Measurements from ENCODE around the gene ART3. TPM values are rescaled to one million over a fixed set of nuclear protein-coding genes. Genes with fewer than 3 reads are reported as not detected.
"Not testable (repeated sequence)": the region's sequence is repeated elsewhere in the genome, so short reads cannot be mapped to it uniquely, and the experiment has no call there.

ART3 gene, protein sequence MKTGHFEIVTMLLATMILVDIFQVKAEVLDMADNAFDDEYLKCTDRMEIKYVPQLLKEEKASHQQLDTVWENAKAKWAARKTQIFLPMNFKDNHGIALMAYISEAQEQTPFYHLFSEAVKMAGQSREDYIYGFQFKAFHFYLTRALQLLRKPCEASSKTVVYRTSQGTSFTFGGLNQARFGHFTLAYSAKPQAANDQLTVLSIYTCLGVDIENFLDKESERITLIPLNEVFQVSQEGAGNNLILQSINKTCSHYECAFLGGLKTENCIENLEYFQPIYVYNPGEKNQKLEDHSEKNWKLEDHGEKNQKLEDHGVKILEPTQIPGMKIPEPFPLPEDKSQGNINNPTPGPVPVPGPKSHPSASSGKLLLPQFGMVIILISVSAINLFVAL
- under 1 TPM; 0.29 to 0.31 TPM for polyA plus RNA-seq

DNA sequence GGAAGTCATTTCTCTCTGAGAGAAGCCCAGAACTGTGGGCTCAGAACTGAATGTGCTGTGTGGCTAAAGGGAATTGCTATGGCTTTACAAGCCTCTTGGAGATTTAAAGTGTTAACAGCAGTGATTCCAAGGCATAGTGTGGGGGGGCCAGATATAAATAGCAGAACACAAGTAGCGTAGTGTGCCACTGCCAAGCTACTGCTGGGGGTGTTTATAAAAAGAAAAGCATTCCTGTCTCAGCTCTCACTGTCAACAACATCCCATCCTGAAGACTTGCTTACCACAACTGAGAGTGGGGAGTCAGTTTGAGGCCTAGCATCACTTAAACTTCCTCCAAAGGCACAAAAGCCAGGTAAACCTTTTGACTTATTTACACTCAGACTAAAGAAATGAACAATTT is at the start of gene ART3:
Gene ART3 (plus strand): TSS at position 242 of the 400 bp plus-strand sequence. CDS start 1,181 bp downstream, outside the sequence.
- no peaks in the 10 kb centered on the region for H3K4me1 ChIP-seq (ENCODE audit: control insufficient read depth in 2 of 2, insufficient read depth in 2 of 2, low read length in 1 of 2)
- H3K36me3 ChIP-seq (ENCODE audit: control insufficient read depth in 2 of 2, insufficient read depth in 2 of 2, low read length in 1 of 2) = no peaks in the 10 kb centered on the region
- H3K27me3 ChIP-seq (ENCODE audit: control insufficient read depth in 1 of 2, insufficient read depth in 2 of 2, low read length in 2 of 2) = no peaks in the 10 kb centered on the region
- H3K27ac ChIP-seq (ENCODE audit: low read depth in 2 of 2, low read length in 1 of 2) = no peak within 1 kb of the TSS
- 76 to 83% methylated on average over 1 of the region's 1 CpG for WGBS, 2 donors
- H3K4me3 ChIP-seq (ENCODE audit: low read depth in 1 of 2, low read length in 2 of 2) = no peak within 1 kb of the TSS
- H3K9me3 ChIP-seq (ENCODE audit: control insufficient read depth in 2 of 2, insufficient read depth in 1 of 2, low read depth in 1 of 2, low read length in 1 of 2) = no peaks in the 10 kb centered on the region

DNA sequence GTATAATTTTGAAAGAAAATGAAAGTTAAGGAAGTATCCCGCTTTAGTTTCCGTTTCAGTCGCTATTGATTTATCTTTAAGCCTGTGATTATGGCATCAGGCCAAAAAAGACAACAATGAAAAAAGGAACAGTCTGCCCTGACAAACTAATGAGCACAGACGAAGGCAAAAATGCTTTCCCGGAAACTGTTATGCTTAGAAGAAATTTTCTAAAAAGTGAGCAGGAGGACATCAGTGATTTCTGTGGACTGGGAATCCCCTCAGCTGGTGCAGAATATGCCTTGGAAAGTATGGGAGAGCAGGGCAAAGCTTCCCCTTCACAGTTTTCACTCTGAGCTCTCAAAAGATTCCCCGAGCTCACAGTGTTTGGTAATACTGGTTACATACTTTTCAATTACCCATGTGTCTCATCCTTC is 46.2 kb upstream of the ART3 start:
- Histone ChIP-seq H3K4me3 (ENCODE audit: low read depth in 1 of 2, low read length in 2 of 2) (peak overlapping the region in 1 of 2 donors; percentile 33), H3K36me3 (ENCODE audit: control insufficient read depth in 2 of 2, insufficient read depth in 2 of 2, low read length in 1 of 2) (no peaks in the 10 kb centered on the region), H3K9me3 (ENCODE audit: control insufficient read depth in 2 of 2, insufficient read depth in 1 of 2, low read depth in 1 of 2, low read length in 1 of 2) (no peaks in the 10 kb centered on the region), H3K27me3 (ENCODE audit: control insufficient read depth in 1 of 2, insufficient read depth in 2 of 2, low read length in 2 of 2) (no peaks in the 10 kb centered on the region), H3K27ac (ENCODE audit: low read depth in 2 of 2, low read length in 1 of 2) (no peak overlapping the region), H3K4me1 (ENCODE audit: control insufficient read depth in 2 of 2, insufficient read depth in 2 of 2, low read length in 1 of 2) (no peaks in the 10 kb centered on the region)
- 5% methylated on average over 6 of the region's 6 CpGs for WGBS, 2 donors

DNA sequence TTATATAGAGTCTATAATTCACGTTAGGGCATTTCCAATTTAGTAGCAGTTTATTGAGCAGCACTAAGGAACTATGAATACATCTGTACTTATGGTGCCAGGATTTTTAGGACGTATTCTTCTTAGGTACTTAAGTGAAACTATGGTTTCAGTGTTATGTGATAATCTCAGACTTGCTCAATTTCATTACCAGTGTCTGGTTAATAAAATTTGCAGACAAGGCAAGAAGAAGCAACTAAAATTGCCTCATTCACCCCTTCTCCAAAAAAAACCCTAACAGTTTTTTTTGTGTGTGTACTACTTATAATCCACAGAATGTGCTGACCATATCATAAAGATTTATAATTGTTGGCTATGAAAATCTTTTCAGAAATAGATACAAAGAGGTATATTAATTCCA is 45.2 kb upstream of the ART3 start:
- no peaks in the 10 kb centered on the region for H3K27me3 ChIP-seq (ENCODE audit: control insufficient read depth in 1 of 2, insufficient read depth in 2 of 2, low read length in 2 of 2)
- H3K4me1 ChIP-seq (ENCODE audit: control insufficient read depth in 2 of 2, insufficient read depth in 2 of 2, low read length in 1 of 2) = no peaks in the 10 kb centered on the region
- WGBS, 2 donors = 81% methylated on average over 2 of the region's 2 CpGs
- no peaks in the 10 kb centered on the region for H3K9me3 ChIP-seq (ENCODE audit: control insufficient read depth in 2 of 2, insufficient read depth in 1 of 2, low read depth in 1 of 2, low read length in 1 of 2)
- H3K27ac ChIP-seq (ENCODE audit: low read depth in 2 of 2, low read length in 1 of 2) = no peak overlapping the region
- no peaks in the 10 kb centered on the region for H3K36me3 ChIP-seq (ENCODE audit: control insufficient read depth in 2 of 2, insufficient read depth in 2 of 2, low read length in 1 of 2)
- no peak overlapping the region for H3K4me3 ChIP-seq (ENCODE audit: low read depth in 1 of 2, low read length in 2 of 2)

DNA sequence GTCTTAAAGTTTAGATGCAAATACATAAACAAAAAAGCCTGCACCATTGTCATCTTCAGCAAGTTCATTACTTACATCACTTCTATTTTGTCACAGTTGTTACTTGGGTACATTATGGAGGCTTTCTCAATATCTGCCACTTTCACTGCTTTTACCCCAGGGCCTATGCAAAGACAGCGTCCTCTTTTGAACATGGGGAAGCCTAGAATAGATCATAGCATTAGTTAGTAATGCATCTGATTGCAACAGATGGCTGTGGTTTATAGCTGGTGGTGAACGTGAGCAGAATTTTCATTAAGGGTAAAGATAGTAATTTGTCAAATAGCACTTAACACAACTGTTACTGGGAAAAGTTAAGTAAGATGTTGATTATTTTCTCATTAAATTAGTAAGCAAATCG is 39.4 kb upstream of the ART3 start:
- Histone ChIP-seq H3K27me3 (ENCODE audit: control insufficient read depth in 1 of 2, insufficient read depth in 2 of 2, low read length in 2 of 2) (no peaks in the 10 kb centered on the region), H3K4me3 (ENCODE audit: low read depth in 1 of 2, low read length in 2 of 2) (no peak overlapping the region), H3K27ac (ENCODE audit: low read depth in 2 of 2, low read length in 1 of 2) (no peak overlapping the region), H3K36me3 (ENCODE audit: control insufficient read depth in 2 of 2, insufficient read depth in 2 of 2, low read length in 1 of 2) (no peaks in the 10 kb centered on the region), H3K9me3 (ENCODE audit: control insufficient read depth in 2 of 2, insufficient read depth in 1 of 2, low read depth in 1 of 2, low read length in 1 of 2) (no peaks in the 10 kb centered on the region), H3K4me1 (ENCODE audit: control insufficient read depth in 2 of 2, insufficient read depth in 2 of 2, low read length in 1 of 2) (no peaks in the 10 kb centered on the region)
- WGBS, 2 donors = 54% methylated on average over 3 of the region's 3 CpGs

DNA sequence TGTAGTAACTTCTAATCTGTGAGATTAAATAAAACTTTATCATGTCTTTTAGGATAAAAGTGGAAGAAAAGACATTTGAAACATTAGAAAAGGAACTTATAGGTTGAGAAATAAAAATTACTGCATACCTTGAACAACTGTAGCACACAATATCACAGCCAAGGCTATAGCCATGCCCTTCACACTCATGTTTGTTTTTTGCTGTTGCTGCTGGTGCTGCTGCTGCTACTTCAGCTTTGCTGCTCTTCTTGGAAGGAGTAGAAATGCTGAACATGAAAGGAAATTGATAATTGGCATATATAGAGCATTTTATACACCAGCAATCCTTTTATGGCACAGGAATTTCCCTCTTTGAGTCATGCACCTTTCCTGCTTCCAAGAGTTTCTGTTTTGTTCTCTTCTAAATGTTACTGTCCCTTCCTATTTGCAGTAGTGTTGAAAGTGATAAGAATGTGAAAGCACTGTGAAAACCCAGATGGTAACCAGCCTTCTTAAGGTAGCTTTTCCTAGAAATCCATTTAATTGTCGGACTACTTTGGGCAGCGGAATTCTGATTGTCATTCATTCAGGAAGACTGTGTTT is 38.6 kb upstream of the ART3 start, which contains the start of gene CXCL11:
Gene CXCL11 (minus strand): TSS at position 272 of the 582 bp plus-strand sequence. CDS start 83 bp downstream, at position 189.
- Histone ChIP-seq H3K4me1 (ENCODE audit: control insufficient read depth in 2 of 2, insufficient read depth in 2 of 2, low read length in 1 of 2) (no peaks in the 10 kb centered on the region), H3K4me3 (ENCODE audit: low read depth in 1 of 2, low read length in 2 of 2) (no peak within 1 kb of the TSS), H3K27me3 (ENCODE audit: control insufficient read depth in 1 of 2, insufficient read depth in 2 of 2, low read length in 2 of 2) (no peaks in the 10 kb centered on the region), H3K27ac (ENCODE audit: low read depth in 2 of 2, low read length in 1 of 2) (no peak within 1 kb of the TSS), H3K36me3 (ENCODE audit: control insufficient read depth in 2 of 2, insufficient read depth in 2 of 2, low read length in 1 of 2) (no peaks in the 10 kb centered on the region), H3K9me3 (ENCODE audit: control insufficient read depth in 2 of 2, insufficient read depth in 1 of 2, low read depth in 1 of 2, low read length in 1 of 2) (no peaks in the 10 kb centered on the region)
- WGBS, 2 donors = 50 to 64% methylated on average over 2 of the region's 2 CpGs

DNA sequence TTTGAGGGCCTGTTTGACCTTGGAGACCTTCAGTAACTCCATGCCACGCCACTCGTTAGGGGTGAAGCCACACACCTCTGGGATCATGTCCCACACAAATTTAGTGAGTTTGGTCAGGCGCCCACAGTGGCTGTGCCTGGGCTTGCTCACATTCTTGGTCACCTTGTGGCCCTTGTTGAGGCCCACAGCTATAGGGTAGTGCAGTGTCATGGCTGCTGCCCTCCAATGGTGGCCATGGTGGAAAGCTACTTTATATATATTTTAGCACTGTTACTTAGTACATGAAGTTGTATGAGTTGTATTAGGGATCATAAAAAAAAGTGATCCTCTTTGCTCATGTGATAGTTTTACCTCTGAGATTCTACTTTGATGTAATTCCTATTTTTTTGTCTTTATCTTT is 37.7 kb upstream of the ART3 start:
- Histone ChIP-seq H3K36me3 (ENCODE audit: control insufficient read depth in 2 of 2, insufficient read depth in 2 of 2, low read length in 1 of 2) (no peaks in the 10 kb centered on the region), H3K4me3 (ENCODE audit: low read depth in 1 of 2, low read length in 2 of 2) (no peak overlapping the region)
- 84 to 85% methylated on average over 3 of the region's 3 CpGs for whole genome bisulfite sequencing, 2 donors

DNA sequence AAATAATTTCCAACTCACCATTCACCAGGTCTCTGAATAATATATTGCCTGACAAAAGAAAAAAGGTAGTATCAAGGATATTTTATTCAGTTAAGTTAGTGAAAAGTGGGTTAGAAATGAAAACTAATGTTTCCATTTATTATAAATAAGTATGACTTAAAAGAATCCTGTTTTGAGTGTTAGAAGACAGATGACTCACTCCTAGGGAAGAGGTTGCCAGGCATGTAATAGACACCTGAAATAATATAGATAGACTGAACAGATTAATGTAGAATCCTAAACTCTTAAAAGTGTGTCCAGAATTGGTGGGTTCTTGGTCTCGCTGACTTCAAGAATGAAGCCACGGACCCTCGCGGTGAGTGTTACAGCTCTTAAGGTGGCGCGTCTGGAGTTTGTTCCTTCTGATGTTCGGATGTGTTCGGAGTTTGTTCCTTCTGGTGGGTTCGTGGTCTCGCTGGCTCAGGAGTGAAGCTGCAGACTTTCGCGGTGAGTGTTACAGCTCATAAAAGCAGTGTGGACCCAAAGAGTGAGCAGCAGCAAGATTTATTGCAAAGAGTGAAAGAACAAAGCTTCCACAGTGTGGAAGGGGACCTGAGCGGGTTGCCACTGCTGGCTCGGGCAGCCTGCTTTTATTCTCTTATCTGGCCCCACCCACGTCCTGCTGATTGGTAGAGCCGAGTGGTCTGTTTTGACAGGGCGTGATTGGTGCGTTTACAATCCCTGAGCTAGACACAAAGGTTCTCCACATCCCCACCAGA is 32.1 kb upstream of the ART3 start:
- not testable (repeated sequence) for H3K27ac ChIP-seq (ENCODE audit: low read depth in 2 of 2, low read length in 1 of 2); H3K36me3 ChIP-seq (ENCODE audit: control insufficient read depth in 2 of 2, insufficient read depth in 2 of 2, low read length in 1 of 2); H3K4me1 ChIP-seq (ENCODE audit: control insufficient read depth in 2 of 2, insufficient read depth in 2 of 2, low read length in 1 of 2); H3K9me3 ChIP-seq (ENCODE audit: control insufficient read depth in 2 of 2, insufficient read depth in 1 of 2, low read depth in 1 of 2, low read length in 1 of 2); H3K4me3 ChIP-seq (ENCODE audit: low read depth in 1 of 2, low read length in 2 of 2); H3K27me3 ChIP-seq (ENCODE audit: control insufficient read depth in 1 of 2, insufficient read depth in 2 of 2, low read length in 2 of 2)
- 77 to 78% methylated on average over 14 to 17 of the region's 18 CpGs for WGBS, 2 donors

More for the DNA sequence above, 37.7 kb upstream of the ART3 start:
- H3K27me3 ChIP-seq (ENCODE audit: control insufficient read depth in 1 of 2, insufficient read depth in 2 of 2, low read length in 2 of 2) = no peaks in the 10 kb centered on the region
- H3K4me1 ChIP-seq (ENCODE audit: control insufficient read depth in 2 of 2, insufficient read depth in 2 of 2, low read length in 1 of 2) = no peaks in the 10 kb centered on the region
- H3K9me3 ChIP-seq (ENCODE audit: control insufficient read depth in 2 of 2, insufficient read depth in 1 of 2, low read depth in 1 of 2, low read length in 1 of 2) = no peaks in the 10 kb centered on the region
- H3K27ac ChIP-seq (ENCODE audit: low read depth in 2 of 2, low read length in 1 of 2) = no peak overlapping the region

DNA sequence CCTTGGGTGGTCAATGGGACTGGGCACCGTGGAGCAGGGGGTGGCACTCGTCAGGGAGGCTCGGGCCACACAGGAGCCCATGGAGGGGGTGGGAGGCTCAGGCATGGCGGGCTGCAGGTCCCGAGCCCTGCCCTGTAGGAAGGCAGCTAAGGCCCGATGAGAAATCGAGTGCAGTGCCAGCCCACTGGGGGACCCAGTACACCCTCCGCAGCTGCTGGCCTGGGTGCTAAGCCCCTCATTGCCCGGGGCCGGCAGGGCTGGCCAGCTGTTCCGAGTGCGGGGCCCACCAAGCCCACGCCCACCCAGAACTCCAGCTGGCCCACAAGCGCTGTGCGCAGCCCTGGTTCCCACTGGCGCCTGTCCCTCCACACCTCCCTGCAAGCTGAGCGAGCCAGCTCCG is 31.2 kb upstream of the ART3 start:
- H3K9me3 ChIP-seq (ENCODE audit: control insufficient read depth in 2 of 2, insufficient read depth in 1 of 2, low read depth in 1 of 2, low read length in 1 of 2); H3K4me3 ChIP-seq (ENCODE audit: low read depth in 1 of 2, low read length in 2 of 2); H3K27ac ChIP-seq (ENCODE audit: low read depth in 2 of 2, low read length in 1 of 2); H3K27me3 ChIP-seq (ENCODE audit: control insufficient read depth in 1 of 2, insufficient read depth in 2 of 2, low read length in 2 of 2); H3K4me1 ChIP-seq (ENCODE audit: control insufficient read depth in 2 of 2, insufficient read depth in 2 of 2, low read length in 1 of 2); H3K36me3 ChIP-seq (ENCODE audit: control insufficient read depth in 2 of 2, insufficient read depth in 2 of 2, low read length in 1 of 2): not testable (repeated sequence)
- WGBS, 2 donors = 94 to 97% methylated on average over 9 to 18 of the region's 18 CpGs

DNA sequence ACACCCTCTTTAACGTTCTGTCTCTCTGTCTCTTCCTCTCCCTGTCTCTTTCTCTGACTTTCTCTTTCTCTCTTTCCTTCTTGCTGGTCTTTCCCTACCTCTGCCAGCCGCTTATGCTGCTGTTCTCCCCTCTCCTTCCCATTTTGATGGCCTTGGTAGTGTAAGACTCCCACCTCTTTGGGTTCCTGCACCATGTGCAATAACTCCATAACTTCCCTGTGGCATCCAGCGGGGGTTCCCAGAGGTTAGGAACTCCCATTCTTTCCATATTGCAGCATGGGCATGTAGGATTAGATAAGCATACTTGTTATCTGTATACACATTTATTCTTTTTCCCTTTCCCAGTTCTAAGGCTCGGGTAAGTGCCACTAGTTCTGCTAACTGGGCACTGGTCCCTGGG is 29.8 kb upstream of the ART3 start:
- not testable (repeated sequence) for H3K4me1 ChIP-seq (ENCODE audit: control insufficient read depth in 2 of 2, insufficient read depth in 2 of 2, low read length in 1 of 2); H3K4me3 ChIP-seq (ENCODE audit: low read depth in 1 of 2, low read length in 2 of 2); H3K9me3 ChIP-seq (ENCODE audit: control insufficient read depth in 2 of 2, insufficient read depth in 1 of 2, low read depth in 1 of 2, low read length in 1 of 2); H3K27ac ChIP-seq (ENCODE audit: low read depth in 2 of 2, low read length in 1 of 2); H3K27me3 ChIP-seq (ENCODE audit: control insufficient read depth in 1 of 2, insufficient read depth in 2 of 2, low read length in 2 of 2); H3K36me3 ChIP-seq (ENCODE audit: control insufficient read depth in 2 of 2, insufficient read depth in 2 of 2, low read length in 1 of 2)
- WGBS, 2 donors = 82 to 83% methylated on average over 4 of the region's 4 CpGs

Data from esophagus (tissue), 2 donors.